ENCODE measurements around the gene HEYL. TPM values are rescaled to one million over a fixed set of nuclear protein-coding genes. Genes with fewer than 3 reads are reported as not detected.
A peak's percentile ranks its signal among the peaks of the same experiment; 100 is the strongest.

The HEYL gene
- total RNA-seq, 1 donor from 2014 or later = 4.9 TPM

GRCh38 chr1:39575191-39576015 is 64.0 kb downstream of the HEYL start:
- DNase-seq (ENCODE audit: low read depth, low spot score) = peak; percentile 22
- H3K9me3 Mint-ChIP-seq = no peaks in the 10 kb centered on the region
- peak overlapping the region; percentile 91 for H3K27ac Mint-ChIP-seq (ENCODE audit: unreplicated experiment)
- no peaks in the 10 kb centered on the region for H3K27me3 Mint-ChIP-seq (ENCODE audit: low read depth)
- peaks cover 23% of the 10 kb centered on the region for H3K36me3 Mint-ChIP-seq (ENCODE audit: low read depth)
- H3K4me1 Mint-ChIP-seq = peaks cover 38% of the 10 kb centered on the region
- H3K4me3 Mint-ChIP-seq = peak overlapping the region; percentile 96
- no peak for TF ChIP-seq CTCF (conservative IDR thresholded peaks at IDR 0.05)

GRCh38 chr1:39574646-39575045 is 64.8 kb downstream of the HEYL start:
- H3K27me3 Mint-ChIP-seq (ENCODE audit: low read depth) = no peaks in the 10 kb centered on the region
- no peaks in the 10 kb centered on the region for H3K9me3 Mint-ChIP-seq
- H3K36me3 Mint-ChIP-seq (ENCODE audit: low read depth) = peaks cover 25% of the 10 kb centered on the region
- no peak for DNase-seq (ENCODE audit: low read depth, low spot score)
- peak overlapping the region; percentile 96 for H3K4me3 Mint-ChIP-seq
- H3K27ac Mint-ChIP-seq (ENCODE audit: unreplicated experiment) = no peak overlapping the region
- H3K4me1 Mint-ChIP-seq = peaks cover 38% of the 10 kb centered on the region
- no peak for TF ChIP-seq CTCF (conservative IDR thresholded peaks at IDR 0.05)

Other genes starting within 250 kb of the HEYL start
- gene BMP8A, start 148.0 kb downstream of the HEYL start, total RNA-seq = 0.19 TPM in 1 of 2 replicates, not detected in the other
- gene PABPC4, start 62.9 kb downstream of the HEYL start, total RNA-seq = 318 and 321 TPM in 2 replicates
- gene NT5C1A, start 32.5 kb upstream of the HEYL start, total RNA-seq = not detected in 2 replicates
- 0.49 and 0.68 TPM in 2 replicates for gene HPCAL4, start 51.8 kb upstream of the HEYL start, total RNA-seq
- 51.3 and 56.2 TPM in 2 replicates for gene PPIE, start 99.2 kb upstream of the HEYL start, total RNA-seq
- gene OXCT2, start 131.7 kb upstream of the HEYL start, total RNA-seq = 0.75 and 0.77 TPM in 2 replicates
- 1.2 and 1.4 TPM in 2 replicates for gene BMP8B, start 149.2 kb upstream of the HEYL start, total RNA-seq
- 35.4 and 35.9 TPM in 2 replicates for gene TRIT1, start 243.9 kb upstream of the HEYL start, total RNA-seq

Data from neural crest cell (in vitro differentiated cells).